Psoas muscle (tissue), 8 donors: Measurements from ENCODE around the gene MS4A4A. TPM values are rescaled to one million over a fixed set of nuclear protein-coding genes. Genes with fewer than 3 reads are reported as not detected.

Experiments used
- ATAC-seq, 4 donors: fragments of 200-7000 bp; cut with Tn5 transposase; one replicate each; pipeline ENCODE4 v1.9.1; 2020; ENCODE audit warnings: moderate library complexity in 3 of 4, mild to moderate bottlenecking in 2 of 4
- DNase-seq, 2 donors: peaks; one replicate each; pipeline ENCODE4 v3.0.0-alpha.2; 2020
- H3K27ac ChIP-seq: fragments of 200-600 bp; one replicate; pipeline ENCODE4 v1.8.0; 2022
- H3K27me3 ChIP-seq, 3 donors: fragments of 200-600 bp in 1 of 3; one replicate each; pipeline versions ENCODE4 v1.6.1 to v1.8.0; 2013 to 2022; ENCODE audit warnings: low read length in 2 of 3, mild to moderate bottlenecking in 2 of 3, moderate library complexity in 1 of 3; ENCODE audit not compliant: insufficient read depth in 3 of 3
- H3K36me3 ChIP-seq, 2 donors: fragments of 200-600 bp in 1 of 2; one replicate each; pipeline versions ENCODE4 v1.6.1 to v1.8.0; 2013 to 2022; ENCODE audit warnings: low read depth in 1 of 2, mild to moderate bottlenecking in 1 of 2, moderate library complexity in 1 of 2; ENCODE audit not compliant: insufficient read depth in 1 of 2
- H3K4me1 ChIP-seq: fragments of 200-600 bp; one replicate; pipeline ENCODE4 v1.8.0; 2022
- H3K4me3 ChIP-seq: fragments of 200-600 bp; one replicate; pipeline ENCODE4 v1.8.0; 2022; ENCODE audit warnings: mild to moderate bottlenecking
- H3K9me3 ChIP-seq: fragments of 200-600 bp; one replicate; pipeline ENCODE4 v1.8.0; 2022
- WGBS, 3 donors: extraction: QIAGEN DNeasy Blood & Tissue Kit; methylation state at CpG; one replicate each; pipeline versions ENCODE4 v1.1.6 to v1.1.7; 2013; 5-methylcytosine and 5-hydroxymethylcytosine counted together
- intact Hi-C, 2 donors: fragments of 100-400 bp; cut with DNase I; formaldehyde crosslinking; loops; one replicate each; pipeline versions ENCODE4 v1.11.0 to v1.14.2; 2022
- polyA plus RNA-seq, 3 donors: library from polyadenylated mRNA; stranded (reverse); fragments of 200-250 nt; gene quantifications; one replicate each; pipeline ENCODE4 v1.2.3, GENCODE V29; 2013
- total RNA-seq, 4 donors: library from RNA; stranded (reverse); fragmentation: NEBNext Ultra II Directional in 2 of 4; extraction: Animal tissue kit (Norgen Biotek cat#: 25700) in 2 of 4; gene quantifications; one replicate each; pipeline versions ENCODE4 v1.2.1 to v1.2.4, GENCODE V29; 2021 to 2023
- TF ChIP-seq, protein P1 (sequence below): fragments of 200-600 bp; IDR thresholded peaks from one replicate; pipeline ENCODE4 v1.8.0; 2022; ENCODE audit warnings: antibody characterized with exemption
- donor health status: healthy with polysubstance abuse.
- donor health status: DM: no; HTN: no; CAD: no; lungs with moderate emphysema.
- donor health status: Bipolar disorder and iron deficiency.
- donor health status: healthy.
- donor health status: DM: yes; HTN: yes; CAD: no.
- donor health status: DM: no; HTN: no; CAD: no.
- donor health status: DM: no; HTN: no; CAD: no.
- donor health status: DM: yes; HTN: yes; CAD: no.

MS4A4A gene
- total and polyA plus RNA-seq, 7 donors, result 2.4 to 9.4 (median 6.7) TPM

DNA sequence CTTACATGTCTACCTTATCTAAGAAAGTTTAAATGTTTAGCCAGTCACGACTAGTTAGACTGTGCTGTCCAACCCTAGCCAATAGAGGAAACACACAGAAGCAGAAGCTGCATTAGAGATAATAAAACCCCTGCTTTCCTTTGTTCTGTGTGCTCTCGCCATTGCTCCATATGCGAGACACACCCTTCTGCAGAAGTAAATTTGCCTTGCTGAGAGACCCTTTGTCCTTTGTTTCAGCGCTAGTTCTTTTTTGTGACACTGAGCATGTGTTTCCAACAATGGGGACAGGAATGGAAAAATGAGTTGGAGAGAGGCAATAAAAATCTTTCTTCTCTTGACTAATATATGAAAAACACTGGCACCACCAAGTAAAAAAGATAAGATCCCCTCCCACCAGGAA lies 19.5 kb upstream of the MS4A4A start:
- intact Hi-C loops, result no loop called here

DNA sequence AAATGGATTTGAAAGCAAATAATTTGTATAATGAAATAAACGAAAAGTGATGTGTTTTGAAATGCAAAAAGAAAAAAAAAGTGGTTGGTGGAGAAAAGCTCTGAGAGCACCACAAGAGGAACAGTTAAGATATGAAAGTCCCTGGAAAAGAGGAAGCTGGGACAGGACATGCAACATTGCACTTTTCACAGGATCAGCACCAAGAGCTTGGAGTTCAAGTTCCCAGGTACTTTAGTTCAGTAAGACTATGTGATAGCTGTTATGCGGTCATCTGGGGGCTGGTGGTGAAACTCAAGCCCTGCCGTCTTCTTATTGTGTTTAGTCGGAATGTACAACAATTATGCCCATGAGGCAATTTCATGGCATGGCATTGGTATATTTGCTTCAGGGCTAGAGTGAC lies 17.1 kb upstream of the MS4A4A start:
- no peak for DNase-seq
- WGBS, 3 donors, result 78 to 85% (median 83%) methylated on average over 4 of the region's 4 CpGs
- H3K27ac ChIP-seq, result no peak overlapping the region
- no peak for ATAC-seq
- H3K36me3 ChIP-seq, result no peaks in the 10 kb centered on the region
- H3K4me1 ChIP-seq, result no peaks in the 10 kb centered on the region
- TF ChIP-seq, protein P1, sequence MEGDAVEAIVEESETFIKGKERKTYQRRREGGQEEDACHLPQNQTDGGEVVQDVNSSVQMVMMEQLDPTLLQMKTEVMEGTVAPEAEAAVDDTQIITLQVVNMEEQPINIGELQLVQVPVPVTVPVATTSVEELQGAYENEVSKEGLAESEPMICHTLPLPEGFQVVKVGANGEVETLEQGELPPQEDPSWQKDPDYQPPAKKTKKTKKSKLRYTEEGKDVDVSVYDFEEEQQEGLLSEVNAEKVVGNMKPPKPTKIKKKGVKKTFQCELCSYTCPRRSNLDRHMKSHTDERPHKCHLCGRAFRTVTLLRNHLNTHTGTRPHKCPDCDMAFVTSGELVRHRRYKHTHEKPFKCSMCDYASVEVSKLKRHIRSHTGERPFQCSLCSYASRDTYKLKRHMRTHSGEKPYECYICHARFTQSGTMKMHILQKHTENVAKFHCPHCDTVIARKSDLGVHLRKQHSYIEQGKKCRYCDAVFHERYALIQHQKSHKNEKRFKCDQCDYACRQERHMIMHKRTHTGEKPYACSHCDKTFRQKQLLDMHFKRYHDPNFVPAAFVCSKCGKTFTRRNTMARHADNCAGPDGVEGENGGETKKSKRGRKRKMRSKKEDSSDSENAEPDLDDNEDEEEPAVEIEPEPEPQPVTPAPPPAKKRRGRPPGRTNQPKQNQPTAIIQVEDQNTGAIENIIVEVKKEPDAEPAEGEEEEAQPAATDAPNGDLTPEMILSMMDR, result no peak
- intact Hi-C loops, result no loop called here
- H3K27me3 ChIP-seq, result no peaks in the 10 kb centered on the region
- no peaks in the 10 kb centered on the region for H3K9me3 ChIP-seq
- H3K4me3 ChIP-seq, result no peak overlapping the region

More for the DNA sequence above, 19.5 kb upstream of the MS4A4A start:
- no peak overlapping the region for H3K4me3 ChIP-seq
- DNase-seq (no peak), ATAC-seq (no peak)
- 68 to 88% (median 88%) methylated on average over 4 of the region's 4 CpGs for WGBS, 3 donors
- H3K36me3 ChIP-seq, result no peaks in the 10 kb centered on the region
- no peaks in the 10 kb centered on the region for H3K4me1 ChIP-seq
- H3K27me3 ChIP-seq, result no peaks in the 10 kb centered on the region
- no peak overlapping the region for H3K27ac ChIP-seq
- TF ChIP-seq, protein P1, result no peak
- no peaks in the 10 kb centered on the region for H3K9me3 ChIP-seq

DNA sequence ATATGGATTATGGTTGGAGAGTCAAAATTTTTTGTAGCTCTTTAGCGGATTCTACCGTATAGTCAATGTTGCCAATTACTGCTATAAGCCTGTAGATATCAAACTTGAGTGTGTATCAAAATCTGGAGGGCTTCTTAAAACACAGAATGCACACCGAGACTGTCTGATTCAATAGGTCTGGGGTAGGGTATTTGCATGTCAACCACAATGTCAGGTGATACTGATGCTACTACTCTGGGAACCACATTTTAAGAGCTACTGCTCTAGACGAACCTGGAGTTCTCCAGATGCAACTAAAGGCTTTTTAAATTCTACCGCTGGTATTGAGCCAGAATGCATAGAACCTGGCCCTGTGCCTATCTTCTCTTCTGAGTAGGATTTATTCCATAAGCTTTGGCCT lies 15.8 kb upstream of the MS4A4A start:
- Histone ChIP-seq H3K27me3 (no peaks in the 10 kb centered on the region), H3K9me3 (no peaks in the 10 kb centered on the region), H3K36me3 (no peaks in the 10 kb centered on the region), H3K27ac (no peak overlapping the region), H3K4me1 (no peaks in the 10 kb centered on the region), H3K4me3 (no peak overlapping the region)
- ATAC-seq (no peak), DNase-seq (no peak)
- WGBS, 3 donors, result 64 to 85% (median 84%) methylated on average over 5 of the region's 5 CpGs
- intact Hi-C loops, result no loop called here
- TF ChIP-seq, protein P1, result no peak

DNA sequence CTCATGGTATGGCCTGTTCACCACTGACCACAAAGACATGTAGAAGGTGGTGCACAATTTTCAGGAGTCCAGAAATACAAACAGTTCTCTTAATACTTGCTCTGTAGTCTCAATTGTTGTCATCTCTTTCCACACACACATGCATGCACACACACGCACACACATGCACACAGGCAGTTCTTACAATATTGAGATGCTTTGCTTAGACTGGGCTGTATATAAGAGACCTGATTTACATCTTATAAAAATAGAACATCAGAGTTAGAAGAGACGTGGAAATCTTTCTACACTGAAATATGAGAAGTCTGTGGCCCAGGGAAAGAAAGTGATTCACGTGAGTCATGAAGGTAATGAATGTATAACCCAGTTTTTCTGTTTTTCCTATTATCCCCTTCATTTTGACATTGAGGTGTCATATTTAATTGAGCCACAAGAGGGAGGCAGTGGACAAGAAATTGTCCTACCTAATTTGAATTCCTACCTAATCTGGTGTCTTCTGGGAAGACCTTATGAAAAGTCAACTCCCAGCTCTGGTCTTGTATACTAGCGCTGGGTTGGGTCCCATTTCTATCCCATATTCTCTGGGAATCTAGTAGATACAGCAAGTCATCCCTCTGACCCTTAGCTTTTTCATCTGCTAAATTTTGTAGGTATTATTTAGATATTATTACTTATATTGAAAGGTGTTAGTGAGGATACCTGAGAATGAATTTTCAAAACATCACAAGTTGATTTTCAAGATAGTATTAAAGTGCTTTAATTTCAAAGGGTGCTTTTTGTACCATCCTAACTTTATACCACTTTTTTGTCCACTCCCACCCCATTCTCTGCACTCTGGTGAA lies 14.9 kb upstream of the MS4A4A start:
- H3K4me3 ChIP-seq, result no peak overlapping the region
- H3K36me3 ChIP-seq, result no peaks in the 10 kb centered on the region
- no peaks in the 10 kb centered on the region for H3K4me1 ChIP-seq
- ATAC-seq (no peak), DNase-seq (no peak)
- peaks cover 4% of the 10 kb centered on the region for H3K9me3 ChIP-seq
- 25 to 26% (median 25%) methylated on average over 4 of the region's 4 CpGs for WGBS, 3 donors
- TF ChIP-seq, protein P1, result peak; percentile 56
- no peak overlapping the region for H3K27ac ChIP-seq
- no peaks in the 10 kb centered on the region for H3K27me3 ChIP-seq
- intact Hi-C loops, result no loop called here

DNA sequence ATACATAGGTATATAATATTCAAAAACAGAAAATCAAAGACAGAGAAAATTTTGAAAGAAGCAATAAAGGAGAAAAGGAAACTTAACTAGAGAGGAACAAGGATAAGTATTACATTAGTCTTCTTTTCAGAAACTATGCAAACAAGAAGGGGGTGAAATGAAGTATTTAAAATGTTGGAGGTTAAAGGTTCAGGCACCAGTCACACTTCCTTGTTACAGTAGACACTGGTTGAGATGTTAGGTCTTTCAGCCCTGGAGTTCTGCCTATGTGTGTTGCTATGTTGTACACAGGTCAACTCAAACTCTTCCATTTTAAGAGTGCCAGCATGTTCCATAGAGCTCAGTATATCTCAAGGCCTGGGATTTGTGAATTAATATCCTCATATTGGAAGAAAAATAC lies 6.0 kb upstream of the MS4A4A start:
- Histone ChIP-seq H3K9me3 (peaks cover 4% of the 10 kb centered on the region), H3K4me1 (no peaks in the 10 kb centered on the region), H3K4me3 (no peak overlapping the region), H3K27me3 (no peaks in the 10 kb centered on the region), H3K36me3 (no peaks in the 10 kb centered on the region), H3K27ac (no peak overlapping the region)
- DNase-seq (no peak), ATAC-seq (no peak)
- TF ChIP-seq, protein P1, result no peak
- intact Hi-C loops, result no loop called here
